Measurements from ENCODE around the gene NTM.

NTM gene

GRCh38 chr11:131851964-131852755, 481.7 kb downstream of the NTM start:
- no peak for DNase-seq

GRCh38 chr11:131852757-131853156, 482.3 kb downstream of the NTM start:
- DNase-seq: no peak

- no peak for DNase-seq
Observed at GRCh38 chr11:131854391-131854790, 484.0 kb downstream of the NTM start.

GRCh38 chr11:131855320-131855719, 484.9 kb downstream of the NTM start:
- DNase-seq: no peak

GRCh38 chr11:131857246-131857645, 486.8 kb downstream of the NTM start:
- DNase-seq: no peak

- DNase-seq: no peak
Observed at GRCh38 chr11:131858505-131858904, 488.1 kb downstream of the NTM start.

GRCh38 chr11:131859538-131860210, 489.3 kb downstream of the NTM start:
- no peak for DNase-seq

- no peak for DNase-seq
Observed at GRCh38 chr11:131864228-131864627, 493.8 kb downstream of the NTM start.

- DNase-seq: no peak
Observed at GRCh38 chr11:131865860-131866259, 495.4 kb downstream of the NTM start.

GRCh38 chr11:131866535-131867400, 496.4 kb downstream of the NTM start:
- no peak for DNase-seq

- no peak for DNase-seq
Observed at GRCh38 chr11:131867457-131868257, 497.2 kb downstream of the NTM start.

- no peak for DNase-seq
Observed at GRCh38 chr11:131868629-131869507, 498.5 kb downstream of the NTM start.

- DNase-seq: no peak
Observed at GRCh38 chr11:131870305-131870704, 499.9 kb downstream of the NTM start.

- DNase-seq: no peak
Observed at GRCh38 chr11:131871006-131871405, 500.6 kb downstream of the NTM start.

- no peak for DNase-seq
Observed at GRCh38 chr11:131874070-131874469, 503.7 kb downstream of the NTM start.

- DNase-seq: no peak
Observed at GRCh38 chr11:131875611-131876010, 505.2 kb downstream of the NTM start.

- no peak for DNase-seq
Observed at GRCh38 chr11:131877246-131877942, 507.0 kb downstream of the NTM start.

- DNase-seq: no peak
Observed at GRCh38 chr11:131880316-131880715, 509.9 kb downstream of the NTM start.

GRCh38 chr11:131880976-131881375, 510.6 kb downstream of the NTM start:
- no peak for DNase-seq

GRCh38 chr11:131883332-131883731, 512.9 kb downstream of the NTM start:
- DNase-seq: no peak
